Loucy (cell line): ENCODE measurements around the gene MYLK3.

Source experiments
- H2AFZ ChIP-seq: fragments of 200-600 bp; sonication (generic); 2 replicates; pipeline ENCODE4 v1.6.0; 2016; ENCODE audit warnings: antibody characterized with exemption, mild to moderate bottlenecking, low read length, moderate library complexity
- H3F3A ChIP-seq: fragments of 200-600 bp; 2 replicates; pipeline ENCODE4 v1.6.0; 2016; ENCODE audit warnings: antibody characterized with exemption, low read depth, mild to moderate bottlenecking
- H3K27me3 ChIP-seq: fragments of 200-600 bp; sonication (generic); 2 replicates; pipeline ENCODE4 v1.6.1; 2014; ENCODE audit warnings: low read length, mild to moderate bottlenecking; ENCODE audit not compliant: insufficient read depth, poor library complexity, severe bottlenecking
- H3K36me3 ChIP-seq: fragments of 200-600 bp; sonication (generic); 2 replicates; pipeline ENCODE4 v1.6.1; 2016; ENCODE audit warnings: low read length; ENCODE audit not compliant: insufficient read depth
- H3K4me1 ChIP-seq: fragments of 200-600 bp; sonication (generic); 2 replicates; pipeline ENCODE4 v1.5.1; 2014; ENCODE audit warnings: low read length, mild to moderate bottlenecking; ENCODE audit not compliant: insufficient read depth, poor library complexity, severe bottlenecking
- H3K4me2 ChIP-seq: fragments of 200-600 bp; sonication (generic); 2 replicates; pipeline ENCODE4 v1.6.0; 2014; ENCODE audit warnings: antibody characterized with exemption, low read length, low read depth, mild to moderate bottlenecking; ENCODE audit not compliant: poor library complexity, severe bottlenecking
- H3K4me3 ChIP-seq: fragments of 200-600 bp; sonication (generic); 2 replicates; pipeline ENCODE4 v1.5.1; 2014; ENCODE audit warnings: low read length, mild to moderate bottlenecking, mixed read lengths; ENCODE audit not compliant: poor library complexity, severe bottlenecking
- H3K79me2 ChIP-seq: fragments of 200-600 bp; sonication (generic); 2 replicates; pipeline ENCODE4 v1.6.1; 2014; ENCODE audit warnings: low read length; ENCODE audit not compliant: insufficient read depth
- H3K9ac ChIP-seq: fragments of 200-600 bp; sonication (generic); 2 replicates; pipeline ENCODE4 v1.6.0; 2014; ENCODE audit warnings: mild to moderate bottlenecking, low read depth, low read length, moderate library complexity; ENCODE audit not compliant: poor library complexity, severe bottlenecking
- H3K9me2 ChIP-seq: fragments of 200-600 bp; sonication (generic); replicated peaks from 2 replicates; pipeline ENCODE4 v1.6.1; 2016; ENCODE audit warnings: low read depth, low read length, mixed read lengths
- H3K9me3 ChIP-seq: fragments of 200-600 bp; sonication (generic); 2 replicates; pipeline ENCODE4 v1.6.1; 2014; ENCODE audit warnings: mild to moderate bottlenecking, antibody characterized with exemption, low read length, low read depth; ENCODE audit not compliant: insufficient read depth
- H4K20me1 ChIP-seq: fragments of 200-600 bp; sonication (generic); 2 replicates; pipeline ENCODE4 v1.6.0; 2014; ENCODE audit warnings: antibody characterized with exemption, low read length, mild to moderate bottlenecking; ENCODE audit not compliant: insufficient read depth, poor library complexity, severe bottlenecking
- EZH2phosphoT487 ChIP-seq: fragments of 200-600 bp; IDR thresholded peaks from 2 replicates; pipeline ENCODE4 v1.6.1; 2018; ENCODE audit warnings: antibody characterized with exemption, mild to moderate bottlenecking, moderate library complexity, borderline replicate concordance
- TF ChIP-seq, protein P1 (sequence below): fragments of 200-600 bp; sonication (generic); conservative IDR thresholded peaks from 2 replicates; pipeline ENCODE4 v1.5.1; 2014; ENCODE audit warnings: mild to moderate bottlenecking, antibody characterized with exemption, low read length

The MYLK3 gene

DNA sequence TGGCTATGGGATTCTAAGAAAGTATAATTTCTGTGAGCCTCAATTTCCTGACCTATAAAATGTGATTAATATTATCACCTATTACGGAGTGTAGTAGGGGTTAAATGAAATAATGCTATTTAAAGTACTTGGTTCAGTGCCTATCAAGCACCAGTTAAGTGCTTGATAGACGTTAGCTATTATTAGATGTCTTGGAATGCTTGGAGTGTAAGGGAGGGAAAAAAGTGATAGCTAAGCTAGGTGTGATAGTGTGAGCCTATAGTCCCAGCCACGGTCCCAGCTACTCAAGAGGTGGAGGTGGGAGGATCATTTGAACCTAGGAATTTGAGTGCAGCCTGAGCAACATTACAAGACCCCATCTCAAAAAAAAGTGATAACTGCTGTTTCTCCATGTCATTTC is 51.2 kb downstream of the MYLK3 start:
- H3K9me3 ChIP-seq, result no peaks in the 10 kb centered on the region
- H4K20me1 ChIP-seq, result peaks cover 15% of the 10 kb centered on the region
- H3K79me2 ChIP-seq, result peaks cover 16% of the 10 kb centered on the region
- H3K4me2 ChIP-seq, result no peak overlapping the region
- TF ChIP-seq, protein P1, sequence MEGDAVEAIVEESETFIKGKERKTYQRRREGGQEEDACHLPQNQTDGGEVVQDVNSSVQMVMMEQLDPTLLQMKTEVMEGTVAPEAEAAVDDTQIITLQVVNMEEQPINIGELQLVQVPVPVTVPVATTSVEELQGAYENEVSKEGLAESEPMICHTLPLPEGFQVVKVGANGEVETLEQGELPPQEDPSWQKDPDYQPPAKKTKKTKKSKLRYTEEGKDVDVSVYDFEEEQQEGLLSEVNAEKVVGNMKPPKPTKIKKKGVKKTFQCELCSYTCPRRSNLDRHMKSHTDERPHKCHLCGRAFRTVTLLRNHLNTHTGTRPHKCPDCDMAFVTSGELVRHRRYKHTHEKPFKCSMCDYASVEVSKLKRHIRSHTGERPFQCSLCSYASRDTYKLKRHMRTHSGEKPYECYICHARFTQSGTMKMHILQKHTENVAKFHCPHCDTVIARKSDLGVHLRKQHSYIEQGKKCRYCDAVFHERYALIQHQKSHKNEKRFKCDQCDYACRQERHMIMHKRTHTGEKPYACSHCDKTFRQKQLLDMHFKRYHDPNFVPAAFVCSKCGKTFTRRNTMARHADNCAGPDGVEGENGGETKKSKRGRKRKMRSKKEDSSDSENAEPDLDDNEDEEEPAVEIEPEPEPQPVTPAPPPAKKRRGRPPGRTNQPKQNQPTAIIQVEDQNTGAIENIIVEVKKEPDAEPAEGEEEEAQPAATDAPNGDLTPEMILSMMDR, result no peak
- no peak for TF ChIP-seq EZH2phosphoT487
- no peaks in the 10 kb centered on the region for H3K27me3 ChIP-seq
- H3K4me3 ChIP-seq, result no peak overlapping the region
- H3K9me2 ChIP-seq, result no peaks in the 10 kb centered on the region
- H2AFZ ChIP-seq, result no peak overlapping the region
- H3K4me1 ChIP-seq, result peaks cover 3% of the 10 kb centered on the region
- H3F3A ChIP-seq, result no peaks in the 10 kb centered on the region
- no peak overlapping the region for H3K9ac ChIP-seq
- H3K36me3 ChIP-seq, result peaks cover 45% of the 10 kb centered on the region

DNA sequence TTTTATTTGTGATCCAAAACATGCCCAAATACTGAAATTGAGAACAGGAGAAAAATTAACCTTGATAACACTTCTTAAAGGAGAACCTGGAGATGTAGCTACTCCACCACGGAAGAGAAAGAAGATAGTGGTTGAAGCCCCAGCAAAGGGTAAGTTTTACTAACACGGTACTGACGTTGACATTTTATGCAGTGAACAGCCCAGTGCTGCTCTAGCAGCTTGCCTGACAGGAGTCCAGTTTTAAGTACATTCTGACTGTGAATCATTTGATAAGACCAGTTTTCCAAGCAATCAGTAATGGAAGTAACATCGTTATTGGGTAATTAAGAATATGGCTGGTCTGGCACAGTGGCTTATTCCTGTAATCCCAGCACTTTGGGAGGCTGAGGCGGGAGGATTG is 52.2 kb downstream of the MYLK3 start:
- Histone ChIP-seq H2AFZ (no peak overlapping the region), H3K9me3 (no peaks in the 10 kb centered on the region), H3K4me2 (no peak overlapping the region), H3K27me3 (no peaks in the 10 kb centered on the region), H3K4me3 (no peak overlapping the region), H3K4me1 (peaks cover 13% of the 10 kb centered on the region), H3K9ac (no peak overlapping the region), H3K79me2 (peaks cover 26% of the 10 kb centered on the region), H3K36me3 (peaks cover 45% of the 10 kb centered on the region), H3K9me2 (no peaks in the 10 kb centered on the region), H3F3A (no peaks in the 10 kb centered on the region), H4K20me1 (peaks cover 25% of the 10 kb centered on the region)
- TF ChIP-seq, protein P1, result no peak
- TF ChIP-seq EZH2phosphoT487, result no peak

DNA sequence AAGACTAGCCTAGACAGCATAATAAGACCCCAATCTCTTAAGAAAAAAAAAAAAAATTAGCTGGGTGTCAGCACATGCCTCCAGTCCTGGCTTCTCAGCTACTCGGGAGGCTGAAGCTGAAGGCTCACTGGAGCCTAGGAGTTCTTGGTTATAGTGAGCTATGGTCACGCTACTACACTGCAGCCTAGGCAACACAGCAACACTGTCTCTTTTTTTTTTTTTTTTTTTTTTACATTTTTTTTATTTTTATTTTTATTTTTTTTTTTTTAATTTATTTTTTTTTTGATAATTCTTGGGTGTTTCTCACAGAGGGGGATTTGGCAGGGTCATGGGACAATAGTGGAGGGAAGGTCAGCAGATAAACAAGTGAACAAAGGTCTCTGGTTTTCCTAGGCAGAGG is 54.5 kb downstream of the MYLK3 start:
- Histone ChIP-seq H3K9ac (no peak overlapping the region), H3K27me3 (no peaks in the 10 kb centered on the region), H3K36me3 (peaks cover 45% of the 10 kb centered on the region), H3F3A (no peaks in the 10 kb centered on the region), H2AFZ (no peak overlapping the region), H4K20me1 (peaks cover 34% of the 10 kb centered on the region), H3K4me1 (peaks cover 18% of the 10 kb centered on the region), H3K79me2 (peaks cover 36% of the 10 kb centered on the region), H3K4me2 (no peak overlapping the region), H3K9me2 (no peaks in the 10 kb centered on the region), H3K4me3 (no peak overlapping the region), H3K9me3 (no peaks in the 10 kb centered on the region)
- TF ChIP-seq, protein P1, result no peak
- TF ChIP-seq EZH2phosphoT487, result no peak
